GM19238 (cell line): ENCODE measurements around the gene TRIB2.

Experiments
- DNase-seq: peaks from one replicate; pipeline ENCODE4 v3.0.0; 2011; ENCODE audit warnings: low spot score; ENCODE audit not compliant: insufficient read length

TRIB2 gene

DNA sequence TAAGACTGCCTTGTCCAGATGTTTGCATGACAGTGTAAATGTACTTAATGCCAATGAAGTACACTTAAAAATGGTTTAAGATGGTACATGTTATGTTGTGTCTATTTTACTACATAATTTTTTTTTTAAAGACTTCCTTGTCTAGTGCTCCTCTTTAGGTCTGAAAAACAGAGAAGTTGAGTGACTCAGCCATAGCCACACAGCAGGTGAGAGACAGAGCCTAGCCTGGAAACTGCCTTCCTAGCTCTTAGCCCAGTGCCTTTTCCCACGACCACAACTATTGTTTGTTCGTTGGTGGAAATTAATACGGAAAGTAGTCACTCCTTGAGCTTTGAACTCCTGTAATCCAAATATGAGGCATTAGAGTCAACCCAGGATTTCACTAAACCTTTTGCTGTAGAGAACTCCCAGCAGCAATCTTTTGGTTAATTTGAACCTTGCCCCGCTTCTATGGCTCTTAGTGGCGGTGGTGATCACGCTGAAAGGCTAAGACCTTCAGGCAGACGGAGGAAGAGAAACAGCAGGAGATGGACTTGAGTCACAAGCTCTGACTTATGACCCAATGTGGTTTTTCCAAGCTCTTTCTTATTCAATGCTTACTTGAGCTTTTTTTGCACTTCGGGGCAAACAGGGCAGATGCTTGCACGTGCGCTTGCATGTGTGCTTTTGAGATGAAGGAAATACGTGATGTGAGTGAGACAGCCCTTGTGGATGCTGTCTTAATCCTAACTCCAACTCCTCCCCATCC, 21.2 kb downstream of the TRIB2 start:
- no peak for DNase-seq

DNA sequence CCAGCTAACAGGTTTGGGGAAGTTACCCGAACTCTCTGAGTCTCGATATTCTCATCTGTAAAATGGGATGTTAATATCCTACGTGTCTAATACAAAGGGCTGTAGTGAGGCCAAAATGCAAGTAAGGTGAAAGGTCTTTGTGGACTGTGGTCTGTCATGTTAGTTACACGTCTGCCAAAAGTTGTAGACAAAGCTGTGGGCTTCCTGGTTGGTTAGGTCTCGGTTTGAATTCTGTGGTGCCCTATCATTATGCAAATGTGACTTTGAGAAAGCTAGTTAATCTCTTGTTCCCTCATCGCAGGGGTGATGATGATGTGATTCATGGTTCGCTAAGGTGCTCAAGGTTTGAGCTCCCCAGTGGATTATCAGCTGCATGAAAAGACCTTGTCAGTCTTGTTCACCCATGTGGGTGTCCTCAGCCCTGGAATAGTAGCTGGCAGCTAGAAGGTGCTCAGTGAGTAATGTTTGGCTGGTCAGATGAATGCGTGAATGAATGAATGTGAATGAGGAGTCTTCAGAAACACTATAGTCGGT, 23.1 kb downstream of the TRIB2 start:
- no peak for DNase-seq

DNA sequence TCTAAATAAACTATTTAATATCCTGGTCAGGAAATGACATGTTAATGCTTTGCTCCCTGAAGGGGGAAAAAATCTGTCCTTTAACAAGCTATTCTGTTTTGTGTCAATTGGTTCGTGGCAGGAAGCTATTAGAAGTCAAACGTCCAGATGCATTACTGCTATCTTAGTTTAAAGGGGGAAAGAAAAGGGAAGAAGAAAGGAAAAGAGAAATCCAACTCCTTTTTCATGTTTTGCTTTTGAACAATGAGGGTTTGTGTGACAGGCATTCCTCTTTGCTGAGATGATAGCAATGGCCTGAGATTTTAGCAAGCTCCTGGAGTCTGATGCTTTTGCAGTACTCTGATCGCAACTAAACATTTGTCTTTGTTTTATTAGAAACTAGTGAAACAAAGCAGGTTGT, 24.6 kb downstream of the TRIB2 start:
- no peak for DNase-seq

GRCh38 chr2:12742891-12743290, 26.2 kb downstream of the TRIB2 start:
- no peak for DNase-seq

DNA sequence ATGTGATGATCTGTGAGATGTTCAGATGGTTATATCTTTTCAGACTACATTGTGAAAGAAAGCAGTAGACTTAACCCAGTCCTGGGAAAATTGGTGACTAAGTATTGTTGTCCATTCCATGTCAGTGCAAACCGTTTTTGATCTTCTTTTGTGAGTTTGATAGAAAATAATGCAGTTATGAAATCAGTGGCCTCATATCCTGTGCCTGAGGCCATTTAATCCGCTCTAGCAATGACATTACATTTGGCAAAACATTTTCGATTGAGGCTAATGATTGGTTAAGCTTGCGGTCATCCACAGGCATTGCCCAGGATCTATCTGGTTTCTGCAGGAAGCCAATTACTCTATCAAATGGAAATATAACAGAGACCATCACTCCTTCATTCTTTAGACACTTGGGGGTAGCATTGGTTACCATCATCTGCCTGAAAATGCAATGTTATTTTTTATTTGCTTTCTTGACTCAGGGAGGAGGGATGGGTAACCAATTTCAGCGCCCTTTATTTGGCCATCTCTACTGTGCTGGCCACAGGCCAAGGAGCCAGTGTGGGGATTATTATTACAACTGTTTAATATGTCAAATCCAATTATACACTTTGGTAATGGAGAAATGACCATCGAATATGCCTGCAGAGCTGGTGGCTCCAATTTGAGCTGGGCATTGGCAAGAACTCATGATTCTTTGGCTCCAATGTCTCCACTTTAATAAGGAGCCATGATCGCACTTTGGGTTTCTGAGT, 33.6 kb downstream of the TRIB2 start:
- no peak for DNase-seq

- DNase-seq = no peak
Measured at GRCh38 chr2:12754643-12755042, 37.9 kb downstream of the TRIB2 start.

DNA sequence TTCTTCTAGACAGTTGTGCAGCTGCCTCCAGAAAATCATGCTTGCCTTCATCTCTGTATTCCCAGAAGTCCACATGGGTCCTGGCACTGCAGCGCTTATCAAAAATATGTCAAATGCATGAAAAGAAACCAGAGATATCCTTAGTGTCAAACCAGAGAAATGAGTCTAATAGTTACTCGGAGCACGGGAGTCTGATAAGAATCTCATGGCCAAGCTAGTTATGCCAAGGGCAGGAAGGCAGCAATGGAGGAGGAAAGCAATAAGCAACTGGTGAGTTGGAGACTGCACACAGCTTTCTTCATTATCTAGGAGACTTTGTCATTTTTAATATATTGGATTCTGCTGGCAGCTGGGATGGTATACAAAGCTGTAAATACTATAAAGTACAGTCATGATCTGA, 38.6 kb downstream of the TRIB2 start:
- no peak for DNase-seq

DNA sequence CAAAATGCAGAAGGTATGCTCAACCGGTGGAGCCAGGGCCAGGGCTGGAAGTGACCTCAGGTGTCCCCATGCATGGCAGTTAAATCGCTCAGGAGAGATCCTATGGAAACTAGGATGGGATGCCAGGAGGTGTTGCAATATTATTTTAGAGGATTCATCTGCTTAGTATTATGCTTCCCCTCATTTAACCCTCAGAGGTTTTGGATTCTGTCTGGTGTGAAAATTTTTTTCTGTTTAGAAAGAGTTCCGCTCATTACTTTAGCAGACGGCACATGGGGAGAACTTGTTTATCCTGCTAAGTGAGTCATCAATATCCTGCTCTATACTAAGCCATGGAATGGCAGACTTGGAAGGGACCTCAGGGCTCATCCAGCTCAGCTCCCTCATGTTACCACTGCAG, 42.5 kb downstream of the TRIB2 start:
- no peak for DNase-seq

GRCh38 chr2:12761104-12761503, 44.4 kb downstream of the TRIB2 start:
- no peak for DNase-seq

DNA sequence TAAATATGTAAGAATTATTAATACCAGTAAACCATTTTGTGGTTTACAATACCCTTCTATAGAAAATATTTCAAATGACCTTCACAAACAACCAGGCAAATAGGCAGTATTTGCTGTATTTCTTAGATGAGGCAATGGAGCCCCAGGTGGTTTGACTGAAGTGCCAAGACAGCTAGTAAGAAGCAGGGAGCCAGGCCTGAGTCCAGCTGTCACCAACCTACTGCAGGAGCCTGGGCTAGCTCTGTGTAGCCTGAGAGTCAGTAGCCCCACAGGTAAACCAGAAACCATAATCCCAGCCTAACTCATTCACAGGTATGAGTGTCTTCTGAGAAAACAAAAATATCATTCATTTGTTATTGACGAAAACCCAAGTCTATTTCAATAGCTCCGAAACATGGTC, 45.6 kb downstream of the TRIB2 start:
- no peak for DNase-seq

DNA sequence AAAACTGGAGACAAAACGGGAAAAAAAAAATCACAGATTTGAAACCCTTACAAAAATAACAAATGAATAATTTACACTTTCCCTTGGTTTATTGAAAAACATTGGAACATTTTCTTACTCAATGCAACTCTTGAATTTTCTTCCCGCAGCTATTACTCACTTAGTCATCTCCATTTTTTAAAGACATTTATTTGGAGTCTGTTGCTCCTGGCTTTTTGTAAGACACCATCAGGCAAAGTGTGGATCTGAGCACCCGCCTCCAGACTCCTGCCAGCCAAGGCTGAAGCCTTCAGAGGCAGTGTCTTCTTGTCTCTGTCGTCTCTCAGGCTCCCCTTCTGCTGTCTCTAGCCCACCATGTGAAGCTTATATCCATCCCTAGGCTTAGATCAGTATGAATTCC, 46.2 kb downstream of the TRIB2 start:
- DNase-seq = no peak

- no peak for DNase-seq
Measured at GRCh38 chr2:12763486-12763885, 46.8 kb downstream of the TRIB2 start.

DNA sequence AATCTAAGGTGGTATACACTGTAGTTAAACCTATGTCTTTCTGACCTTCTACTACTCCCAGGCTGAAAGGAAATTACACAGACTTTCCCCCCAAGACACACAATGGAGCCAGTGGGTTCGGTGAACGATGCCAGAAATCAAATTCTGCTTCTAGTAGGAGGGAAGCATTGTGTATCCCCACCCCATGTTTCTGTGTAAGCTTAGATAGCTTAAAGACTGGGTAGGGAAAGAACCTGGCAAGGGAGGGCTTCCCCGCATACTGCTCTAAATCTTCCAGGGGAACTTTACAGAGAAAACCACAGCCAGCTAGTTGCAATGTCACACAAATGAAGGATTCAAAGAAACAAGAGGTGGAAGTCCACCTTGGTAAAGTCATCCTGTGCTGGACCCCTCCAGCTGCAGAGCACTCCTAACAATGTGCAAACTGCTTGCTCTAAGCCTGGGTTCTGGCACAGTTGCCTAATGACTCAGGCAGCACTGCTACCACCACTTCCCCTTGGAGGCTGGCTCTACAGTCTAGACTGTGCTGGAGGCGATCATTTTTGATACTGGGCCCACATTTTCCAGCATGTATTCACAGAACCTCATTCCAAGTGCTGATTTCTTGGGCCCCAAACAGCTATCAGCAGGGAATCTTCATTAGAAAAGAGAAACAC, 47.5 kb downstream of the TRIB2 start:
- no peak for DNase-seq

DNA sequence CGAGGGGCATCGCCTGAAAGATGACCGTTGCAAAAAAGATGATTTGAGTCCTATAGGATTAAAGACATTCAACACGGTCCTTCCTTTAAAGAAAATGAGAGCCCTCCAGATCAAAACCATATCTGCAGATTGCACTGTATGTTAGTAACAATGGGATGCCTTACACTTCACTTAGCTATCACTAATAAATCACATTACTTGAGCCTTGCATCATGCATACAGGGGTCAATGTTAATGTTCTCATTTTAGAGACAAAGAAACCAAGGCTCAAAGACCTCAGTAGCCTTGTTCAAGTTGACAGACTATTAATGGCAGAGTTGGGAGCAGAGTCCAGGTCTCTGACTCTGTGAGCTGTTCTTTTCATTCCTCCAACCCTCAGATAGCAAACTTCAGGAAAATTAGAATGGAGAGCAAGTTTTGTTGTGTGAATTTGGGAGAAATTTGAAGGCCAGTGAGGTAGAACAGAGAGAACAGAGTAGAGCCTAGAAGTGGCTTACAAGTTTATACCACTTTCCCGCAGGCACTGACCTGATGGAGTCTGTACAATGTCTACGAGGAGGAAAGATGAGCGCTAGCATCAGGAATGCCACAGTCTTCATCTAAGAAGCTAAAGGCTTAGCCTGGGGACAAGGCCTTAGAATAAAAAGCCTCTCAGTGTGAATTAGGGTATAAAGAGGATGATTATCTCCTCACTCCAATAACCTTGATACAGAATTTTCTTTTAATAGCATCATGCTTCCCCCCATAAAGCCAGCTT, 48.3 kb downstream of the TRIB2 start:
- DNase-seq = no peak

- no peak for DNase-seq
Measured at GRCh38 chr2:12766421-12766879, 49.7 kb downstream of the TRIB2 start.

DNA sequence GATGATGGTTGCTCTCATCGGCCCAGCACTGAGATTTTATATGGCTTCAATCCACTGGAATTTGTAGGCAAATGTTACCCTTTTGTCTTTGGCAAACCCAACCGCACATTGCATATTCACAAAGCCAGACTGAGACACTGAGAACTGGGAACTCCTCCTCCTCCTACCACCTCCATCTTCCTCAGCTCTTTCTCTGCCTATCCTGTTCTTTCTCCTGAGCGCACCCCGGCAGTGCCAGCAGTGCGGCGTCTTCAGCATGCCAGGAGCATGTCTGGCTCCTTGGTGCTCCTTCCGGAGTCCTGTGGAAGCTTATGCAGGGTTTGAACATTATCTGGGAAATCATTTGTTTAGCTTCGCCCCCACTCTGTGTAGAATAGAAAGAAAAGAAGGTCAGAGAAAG, 50.8 kb downstream of the TRIB2 start:
- no peak for DNase-seq

- DNase-seq = no peak
Measured at GRCh38 chr2:12767996-12768624, 51.4 kb downstream of the TRIB2 start.

GRCh38 chr2:12769492-12770105, 52.9 kb downstream of the TRIB2 start:
- DNase-seq = no peak

DNA sequence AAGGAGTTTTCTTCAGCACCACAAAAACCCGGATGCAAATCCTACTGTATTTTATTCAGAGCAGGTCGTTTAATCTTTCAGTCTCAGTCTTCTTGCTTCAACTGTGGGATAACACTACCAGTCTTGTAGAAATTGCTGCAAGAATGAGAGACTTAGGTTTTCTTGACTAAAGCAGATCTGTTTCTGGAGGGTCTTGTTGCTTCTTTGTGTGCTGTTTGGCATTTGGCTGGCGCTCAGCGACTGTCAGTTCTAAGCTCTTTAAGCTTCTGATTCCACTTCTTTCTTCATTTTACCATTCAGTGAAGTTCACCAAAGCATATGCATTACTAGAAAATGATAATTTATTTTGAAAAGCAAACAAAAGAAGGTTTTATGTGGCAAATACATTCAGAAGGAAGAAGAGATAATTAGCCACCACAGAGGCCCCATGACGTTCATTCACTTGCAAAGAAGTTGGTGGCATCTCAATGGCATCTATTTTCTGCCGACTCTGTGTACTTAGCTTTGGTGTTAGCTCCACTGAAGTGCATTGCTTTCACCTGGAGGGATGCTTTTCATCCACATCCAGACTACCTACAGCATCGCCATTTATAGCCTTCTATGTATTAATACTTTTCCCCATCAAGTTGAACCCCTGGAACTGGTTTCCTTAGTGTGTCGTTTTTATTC, 53.7 kb downstream of the TRIB2 start:
- DNase-seq = no peak

- DNase-seq = no peak
Measured at GRCh38 chr2:12771154-12771553, 54.4 kb downstream of the TRIB2 start.
